Peyer's patch (tissue), 4 donors: ENCODE results near the gene CALD1.
A peak's percentile ranks its signal among the peaks of the same experiment; 100 is the strongest.

Experiments
- POLR2A ChIP-seq, 2 donors: fragments of 450-650 bp; IDR thresholded peaks; one replicate each; pipeline ENCODE4 v1.5.1; 2017; ENCODE audit warnings: antibody characterized with exemption in 2 of 2, mild to moderate bottlenecking in 2 of 2, moderate library complexity in 2 of 2
- TF ChIP-seq, protein P1 (sequence below), 6 experiments: fragments of 450-650 bp in 4 of 6; fragments of 200-600 bp in 2 of 6; sonication (generic) in 1 of 6; IDR thresholded peaks; one replicate each; pipeline ENCODE4 v1.5.1; 2017 to 2019; ENCODE audit warnings: antibody characterized with exemption in 6 of 6, mild to moderate bottlenecking in 3 of 6, moderate library complexity in 1 of 6

GRCh38 chr7:134778941-134779740 is at the start of gene CALD1:
- TF ChIP-seq, protein P1, sequence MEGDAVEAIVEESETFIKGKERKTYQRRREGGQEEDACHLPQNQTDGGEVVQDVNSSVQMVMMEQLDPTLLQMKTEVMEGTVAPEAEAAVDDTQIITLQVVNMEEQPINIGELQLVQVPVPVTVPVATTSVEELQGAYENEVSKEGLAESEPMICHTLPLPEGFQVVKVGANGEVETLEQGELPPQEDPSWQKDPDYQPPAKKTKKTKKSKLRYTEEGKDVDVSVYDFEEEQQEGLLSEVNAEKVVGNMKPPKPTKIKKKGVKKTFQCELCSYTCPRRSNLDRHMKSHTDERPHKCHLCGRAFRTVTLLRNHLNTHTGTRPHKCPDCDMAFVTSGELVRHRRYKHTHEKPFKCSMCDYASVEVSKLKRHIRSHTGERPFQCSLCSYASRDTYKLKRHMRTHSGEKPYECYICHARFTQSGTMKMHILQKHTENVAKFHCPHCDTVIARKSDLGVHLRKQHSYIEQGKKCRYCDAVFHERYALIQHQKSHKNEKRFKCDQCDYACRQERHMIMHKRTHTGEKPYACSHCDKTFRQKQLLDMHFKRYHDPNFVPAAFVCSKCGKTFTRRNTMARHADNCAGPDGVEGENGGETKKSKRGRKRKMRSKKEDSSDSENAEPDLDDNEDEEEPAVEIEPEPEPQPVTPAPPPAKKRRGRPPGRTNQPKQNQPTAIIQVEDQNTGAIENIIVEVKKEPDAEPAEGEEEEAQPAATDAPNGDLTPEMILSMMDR (IDR thresholded peaks at IDR 0.05): no peak
- TF ChIP-seq POLR2A (IDR thresholded peaks at IDR 0.05): peak; percentile 10 to 28
